SKM-1 (cell line): Measurements from ENCODE around the gene UST.
"Not testable (repeated sequence)": the region's sequence is repeated elsewhere in the genome, so short reads cannot be mapped to it uniquely, and the experiment has no call there.

Experiments
- DNase-seq: peaks from one replicate; lab custom pipeline; 2025; ENCODE audit not compliant: unreplicated experiment; lab: John Stamatoyannopoulos, UW

The UST gene

DNA sequence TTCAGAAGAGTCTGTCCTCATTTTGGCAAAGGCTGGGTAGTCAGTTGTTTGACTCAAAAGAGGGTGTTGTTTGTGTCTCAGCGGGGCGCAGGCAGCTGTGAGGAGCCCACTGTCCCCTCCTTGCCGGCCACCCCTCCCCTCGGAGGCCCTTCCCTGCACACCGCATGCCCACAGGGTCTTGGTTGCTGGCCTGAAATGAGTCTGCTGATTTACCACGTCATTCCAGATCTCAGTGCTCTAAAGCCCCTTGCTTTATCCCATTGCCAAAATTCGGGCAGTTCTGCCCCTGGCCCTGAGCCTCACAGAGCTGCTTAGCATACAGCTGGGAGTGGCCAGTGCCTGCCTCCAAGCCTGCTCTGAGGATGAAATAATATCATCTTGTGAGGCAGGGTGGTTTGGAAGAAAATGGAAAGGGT, 220.7 kb downstream of the UST start:
- no peak for DNase-seq

DNA sequence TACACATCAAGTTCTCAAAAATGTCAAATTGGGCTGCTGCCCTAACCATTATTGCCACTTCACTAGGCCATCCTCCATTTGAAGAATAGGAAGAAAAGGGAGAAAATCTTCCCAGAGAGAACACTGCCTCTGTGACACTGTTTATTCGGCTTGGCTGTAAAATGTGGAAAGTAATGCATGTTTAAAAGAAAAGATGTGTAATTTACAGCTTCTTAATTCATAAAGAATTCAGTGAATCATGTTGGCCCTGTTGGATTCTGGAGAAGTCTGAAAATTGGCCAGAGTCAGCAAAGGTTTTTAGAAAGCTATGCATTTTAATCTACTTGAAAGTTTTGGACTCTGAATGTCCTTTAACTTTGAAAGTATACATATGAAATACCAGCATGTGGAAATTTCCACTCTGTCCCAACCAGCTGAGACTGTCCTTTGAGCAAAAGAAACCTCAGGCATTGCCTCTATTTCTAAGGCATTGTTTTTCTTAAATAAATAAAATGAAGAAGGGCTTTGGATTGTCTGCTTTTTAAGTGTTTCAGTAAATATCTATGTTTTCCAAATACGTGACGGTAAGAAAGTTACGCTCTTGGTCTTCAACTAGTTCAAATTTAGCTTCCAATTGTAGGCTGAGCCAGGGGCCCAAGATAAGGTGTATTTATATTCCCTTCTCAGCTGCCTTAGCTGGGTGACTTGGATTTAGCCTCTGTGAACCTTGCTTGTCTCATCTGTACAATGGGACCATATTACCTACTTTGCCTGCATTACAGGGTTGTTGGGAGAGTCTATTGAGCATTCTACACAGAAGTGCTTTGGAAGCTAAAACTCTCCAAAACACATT, 222.2 kb downstream of the UST start:
- DNase-seq, result no peak

- no peak for DNase-seq
These were observed 222.8 kb downstream of the UST start for GRCh38 chr6:148969603-148970061.

- no peak for DNase-seq
These were observed 224.4 kb downstream of the UST start for GRCh38 chr6:148971031-148971927.

- DNase-seq, result no peak
These were observed 225.7 kb downstream of the UST start for GRCh38 chr6:148972481-148972880.

GRCh38 chr6:148973538-148974208, 226.8 kb downstream of the UST start:
- no peak for DNase-seq

DNA sequence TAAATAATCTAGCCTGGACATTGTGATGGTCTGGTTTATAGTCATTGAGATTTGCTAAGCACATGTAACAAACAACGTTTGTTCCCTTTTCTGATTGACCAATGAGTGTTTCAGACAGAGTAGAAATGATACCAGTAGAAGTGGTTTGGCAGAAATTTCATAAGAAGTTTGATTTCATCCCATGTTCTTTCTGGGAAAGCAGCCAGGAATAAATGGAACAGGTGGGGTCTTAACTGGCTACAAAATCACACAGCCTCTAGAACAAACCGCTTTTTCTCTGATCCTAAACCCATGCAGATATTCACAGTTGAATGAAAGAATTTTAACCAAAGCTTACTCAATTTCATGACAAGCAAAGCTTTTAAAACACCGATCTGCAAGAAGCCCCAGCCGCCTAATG, 227.5 kb downstream of the UST start:
- no peak for DNase-seq

- DNase-seq, result not testable (repeated sequence)
These were observed 231.5 kb downstream of the UST start for GRCh38 chr6:148978298-148978697.

- DNase-seq, result no peak
These were observed 232.4 kb downstream of the UST start for GRCh38 chr6:148979014-148979901.

DNA sequence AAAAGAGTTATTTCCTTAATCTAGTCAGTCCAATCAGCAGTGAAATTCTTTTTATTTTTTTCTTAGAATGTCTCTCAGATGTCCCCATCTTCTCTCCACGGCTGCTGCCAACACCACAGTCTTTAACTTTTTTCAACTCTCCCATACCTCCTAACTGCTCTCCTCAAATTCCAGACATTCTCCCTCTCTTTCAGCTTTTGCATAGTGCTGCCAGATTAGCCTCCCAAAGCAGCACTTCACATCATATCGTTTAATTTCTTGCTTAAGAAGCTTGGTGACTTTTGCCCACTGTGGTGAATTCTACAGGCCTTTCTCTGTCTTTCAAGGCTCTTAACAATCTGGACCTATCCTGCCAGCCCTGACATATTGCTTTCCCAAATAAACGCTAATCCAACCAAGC, 233.4 kb downstream of the UST start:
- no peak for DNase-seq

DNA sequence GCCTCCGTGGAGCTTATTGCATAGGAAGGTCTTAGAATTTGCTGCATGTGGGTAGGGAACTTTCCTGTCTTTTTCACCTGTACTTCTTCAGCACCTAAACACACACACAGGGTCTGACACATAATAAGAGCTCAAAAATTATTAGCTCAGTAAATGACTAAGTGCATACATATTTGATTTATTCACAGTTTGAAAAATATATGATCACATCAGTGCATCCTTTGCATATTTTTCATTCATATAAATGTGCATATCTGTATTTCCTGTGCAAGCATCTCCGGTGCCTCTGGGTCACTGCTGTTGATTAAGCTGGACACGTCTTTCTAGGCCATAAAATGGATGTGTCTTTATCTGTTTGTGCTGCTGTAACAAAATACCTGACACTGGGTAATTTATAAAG, 234.7 kb downstream of the UST start:
- no peak for DNase-seq

DNA sequence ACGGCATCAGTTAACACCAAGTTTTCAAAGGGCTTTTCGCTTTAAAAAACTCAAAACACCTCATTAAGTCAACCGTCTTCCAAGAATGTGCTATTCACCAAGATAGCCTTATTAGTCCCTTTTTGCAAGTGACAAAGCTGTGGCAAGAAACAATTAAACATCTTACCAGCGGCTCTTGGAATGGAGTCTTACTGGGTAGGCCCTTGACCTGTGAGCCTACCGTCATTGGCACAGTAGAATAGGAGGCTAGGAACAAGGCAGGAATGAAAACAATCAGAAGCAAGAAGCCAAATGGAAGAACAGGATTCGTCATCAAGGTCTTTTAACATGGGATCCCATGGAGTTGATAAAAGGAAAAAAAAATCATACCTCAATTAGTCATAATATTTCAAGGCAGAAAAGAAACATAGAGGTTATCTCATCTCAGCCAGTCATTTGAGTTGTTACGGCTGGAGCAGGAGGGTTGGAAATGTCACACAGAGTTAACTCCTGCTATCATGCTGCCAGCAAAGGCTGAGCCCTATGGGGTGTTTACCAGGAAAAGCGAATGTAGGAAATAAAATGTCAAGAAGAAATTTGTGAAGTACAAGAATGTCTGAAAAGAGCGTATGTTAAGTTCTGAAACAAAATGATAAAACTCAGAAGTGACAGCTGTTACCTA, 236.4 kb downstream of the UST start:
- DNase-seq, result no peak

GRCh38 chr6:148983966-148984365, 237.1 kb downstream of the UST start:
- no peak for DNase-seq

- DNase-seq, result no peak
These were observed 237.8 kb downstream of the UST start for GRCh38 chr6:148984531-148985056.

DNA sequence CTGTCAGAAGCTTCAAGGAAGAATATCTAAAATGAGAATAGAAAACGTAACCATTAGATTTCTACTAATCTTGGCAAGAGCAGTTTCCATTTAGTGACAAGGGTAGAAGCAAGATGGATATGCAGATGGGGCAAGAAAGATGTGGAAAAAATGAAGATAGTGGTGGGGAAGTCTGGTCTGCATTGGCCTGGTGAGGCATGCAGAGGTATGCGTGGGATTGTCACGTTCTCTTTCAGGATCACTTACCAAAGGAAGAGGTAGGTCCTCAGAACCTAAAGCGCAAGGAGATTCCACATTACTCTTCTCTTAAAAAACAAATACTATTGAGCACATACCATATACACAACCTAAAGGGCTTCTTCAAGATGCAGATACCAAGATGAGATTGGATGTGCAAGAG, 238.7 kb downstream of the UST start:
- DNase-seq, result no peak

GRCh38 chr6:148986608-148987007, 239.8 kb downstream of the UST start:
- DNase-seq, result no peak

DNA sequence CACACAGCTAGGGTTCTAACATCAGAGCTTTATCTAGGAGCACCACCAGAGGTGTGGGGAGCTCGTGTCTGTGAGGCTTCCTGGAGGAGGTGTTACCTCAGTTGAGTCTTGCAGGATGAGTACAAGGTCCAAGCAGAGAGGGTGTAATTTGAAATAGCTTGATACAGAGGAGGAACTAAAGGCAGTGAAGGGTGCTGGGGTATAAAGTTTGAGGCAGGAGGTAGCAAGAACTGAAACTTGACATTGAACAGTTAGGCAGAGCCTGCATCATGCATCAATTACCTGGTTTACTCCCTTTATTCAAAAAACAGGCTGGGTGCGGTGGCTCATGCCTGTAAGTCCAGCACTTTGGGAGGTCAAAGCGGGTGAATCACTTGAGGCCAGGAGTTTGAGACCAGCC, 241.2 kb downstream of the UST start:
- DNase-seq, result no peak

GRCh38 chr6:148989585-148989984, 242.8 kb downstream of the UST start:
- no peak for DNase-seq

DNA sequence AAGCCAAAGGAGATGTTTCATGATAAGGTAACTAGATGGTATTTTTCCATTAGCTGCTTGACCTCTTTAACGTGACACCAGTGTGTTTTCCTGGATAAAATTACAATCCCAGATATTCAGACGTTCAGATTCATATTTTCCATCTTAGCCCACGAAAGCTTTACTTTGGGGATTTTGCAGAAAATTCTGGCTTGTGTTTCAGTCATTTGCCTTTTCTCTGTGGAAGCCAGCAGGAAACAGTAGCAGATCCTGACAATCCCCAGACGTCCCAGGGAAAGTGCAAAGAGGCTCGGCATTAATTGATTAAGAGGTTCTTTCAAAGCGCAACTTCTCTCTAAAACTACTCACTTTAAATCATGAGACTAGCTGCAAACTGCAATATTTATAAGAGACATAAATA, 243.6 kb downstream of the UST start:
- no peak for DNase-seq

- no peak for DNase-seq
These were observed 250.0 kb downstream of the UST start for GRCh38 chr6:148996815-148997214.
